ENCODE measurements around the gene OR2V1. TPM values are rescaled to one million over a fixed set of nuclear protein-coding genes. Genes with fewer than 3 reads are reported as not detected.
"Not testable (repeated sequence)": the region's sequence is repeated elsewhere in the genome, so short reads cannot be mapped to it uniquely, and the experiment has no call there.

Gene OR2V1, protein sequence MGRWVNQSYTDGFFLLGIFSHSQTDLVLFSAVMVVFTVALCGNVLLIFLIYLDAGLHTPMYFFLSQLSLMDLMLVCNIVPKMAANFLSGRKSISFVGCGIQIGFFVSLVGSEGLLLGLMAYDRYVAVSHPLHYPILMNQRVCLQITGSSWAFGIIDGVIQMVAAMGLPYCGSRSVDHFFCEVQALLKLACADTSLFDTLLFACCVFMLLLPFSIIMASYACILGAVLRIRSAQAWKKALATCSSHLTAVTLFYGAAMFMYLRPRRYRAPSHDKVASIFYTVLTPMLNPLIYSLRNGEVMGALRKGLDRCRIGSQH
- total RNA-seq: not detected
- polyA plus RNA-seq (2013, experiment 1 of 2): not detected
- polyA plus RNA-seq (2013, experiment 2 of 2): not detected
- long read RNA-seq, experiment 1: 0 reads
- long read RNA-seq, experiment 2: 0 reads
- long read RNA-seq, experiment 3: 0 reads
- long read RNA-seq, experiment 4: 0 reads

GRCh38 chr5:181130832-181131496 lies at the start of gene OR2V1:
TSS of gene OR2V1 (minus strand) at chr5:181131169. CDS start at chr5:181125304, 5,865 bp downstream.
- H3K36me3 Mint-ChIP-seq (ENCODE audit: low read depth): no peaks in the 10 kb centered on the region
- TF ChIP-seq CTCF (conservative IDR thresholded peaks at IDR 0.05): no peak
- H3K27ac ChIP-seq (ENCODE audit: low read depth, low read length): no peak within 1 kb of the TSS
- 66 to 78% methylated on average over 12 to 14 of the region's 14 CpGs for WGBS, 2 experiments (ENCODE audit: insufficient coverage in 1 of 2, insufficient read length in 1 of 2)
- no peaks in the 10 kb centered on the region for H3K27me3 ChIP-seq (ENCODE audit: control insufficient read depth, insufficient read depth, low read length, poor library complexity, severe bottlenecking)
- H3K9me3 Mint-ChIP-seq: peaks cover 2% of the 10 kb centered on the region
- H3K4me3 ChIP-seq (ENCODE audit: low read length): no peak within 1 kb of the TSS
- H3K4me1 Mint-ChIP-seq: no peaks in the 10 kb centered on the region
- H3K36me3 ChIP-seq (ENCODE audit: control insufficient read depth, insufficient read depth, low read length): no peaks in the 10 kb centered on the region
- no peaks in the 10 kb centered on the region for H3K4me1 ChIP-seq (ENCODE audit: control insufficient read depth, insufficient read depth, low read length)
- no peak for DNase-seq
- H3K4me3 Mint-ChIP-seq: no peak within 1 kb of the TSS
- H3K27me3 Mint-ChIP-seq (ENCODE audit: insufficient read depth): peaks cover 47% of the 10 kb centered on the region
- peaks cover 27% of the 10 kb centered on the region for H3K9me3 ChIP-seq (ENCODE audit: control insufficient read depth, low read length)
- no peak within 1 kb of the TSS for H3K9ac ChIP-seq (ENCODE audit: extremely low read depth, low read length, poor library complexity, severe bottlenecking)
- no peak within 1 kb of the TSS for H3K27ac Mint-ChIP-seq

DNA sequence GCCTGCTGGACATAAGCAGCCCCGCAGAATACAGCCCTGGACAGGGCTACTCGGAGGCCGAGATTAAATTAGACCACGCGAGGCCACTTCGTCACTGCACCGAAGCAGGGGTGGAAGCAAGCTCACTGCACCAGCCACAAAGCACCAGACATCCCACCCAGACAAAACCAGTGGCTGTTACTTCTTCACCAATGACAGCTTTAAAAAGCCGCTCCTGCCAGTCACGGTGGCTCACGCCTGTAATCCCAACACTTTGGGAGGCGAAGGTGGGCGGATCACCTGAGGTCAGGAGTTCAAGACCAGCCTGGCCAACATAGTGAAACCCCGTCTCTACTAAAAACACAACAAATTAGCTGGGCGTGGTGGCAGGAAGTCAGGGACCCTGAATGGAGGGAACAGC lies 46.6 kb upstream of the OR2V1 start:
- not testable (repeated sequence) for H3K36me3 Mint-ChIP-seq (ENCODE audit: low read depth); H3K4me3 Mint-ChIP-seq; H3K27ac ChIP-seq (ENCODE audit: low read depth, low read length); H3K36me3 ChIP-seq (ENCODE audit: control insufficient read depth, insufficient read depth, low read length); H3K27ac Mint-ChIP-seq; H3K9ac ChIP-seq (ENCODE audit: extremely low read depth, low read length, poor library complexity, severe bottlenecking); H3K4me1 ChIP-seq (ENCODE audit: control insufficient read depth, insufficient read depth, low read length); DNase-seq; H3K4me1 Mint-ChIP-seq; H3K9me3 ChIP-seq (ENCODE audit: control insufficient read depth, low read length); H3K4me3 ChIP-seq (ENCODE audit: low read length); H3K9me3 Mint-ChIP-seq
- H3K27me3 Mint-ChIP-seq (ENCODE audit: insufficient read depth): peaks cover 44% of the 10 kb centered on the region
- WGBS, 2 experiments (ENCODE audit: insufficient coverage in 1 of 2, insufficient read length in 1 of 2): 76 to 82% methylated on average over 5 to 14 of the region's 14 CpGs
- peaks cover 13% of the 10 kb centered on the region for H3K27me3 ChIP-seq (ENCODE audit: control insufficient read depth, insufficient read depth, low read length, poor library complexity, severe bottlenecking)

- H3K36me3 Mint-ChIP-seq (ENCODE audit: low read depth): no peaks in the 10 kb centered on the region
- H3K9ac ChIP-seq (ENCODE audit: extremely low read depth, low read length, poor library complexity, severe bottlenecking): no peak overlapping the region
- DNase-seq: no peak
- H3K4me3 Mint-ChIP-seq: no peak overlapping the region
- no peaks in the 10 kb centered on the region for H3K4me1 ChIP-seq (ENCODE audit: control insufficient read depth, insufficient read depth, low read length)
- peaks cover 4% of the 10 kb centered on the region for H3K4me1 Mint-ChIP-seq
- no peak overlapping the region for H3K4me3 ChIP-seq (ENCODE audit: low read length)
- TF ChIP-seq CTCF (conservative IDR thresholded peaks at IDR 0.05): no peak
- no peaks in the 10 kb centered on the region for H3K9me3 ChIP-seq (ENCODE audit: control insufficient read depth, low read length)
- H3K27me3 ChIP-seq (ENCODE audit: control insufficient read depth, insufficient read depth, low read length, poor library complexity, severe bottlenecking): peaks cover 25% of the 10 kb centered on the region
- no peaks in the 10 kb centered on the region for H3K9me3 Mint-ChIP-seq
- peaks cover 50% of the 10 kb centered on the region for H3K27me3 Mint-ChIP-seq (ENCODE audit: insufficient read depth)
- no peaks in the 10 kb centered on the region for H3K36me3 ChIP-seq (ENCODE audit: control insufficient read depth, insufficient read depth, low read length)
- H3K27ac ChIP-seq (ENCODE audit: low read depth, low read length): no peak overlapping the region
- no peak overlapping the region for H3K27ac Mint-ChIP-seq
- 76 to 80% methylated on average over 3 of the region's 3 CpGs for WGBS, 2 experiments (ENCODE audit: insufficient coverage in 1 of 2, insufficient read length in 1 of 2)
Measured at GRCh38 chr5:181176254-181176952, 45.4 kb upstream of the OR2V1 start.

Measured in endodermal cell (in vitro differentiated cells).